ENCODE measurements around the gene RNH1.
"Not testable (repeated sequence)": the region's sequence is repeated elsewhere in the genome, so short reads cannot be mapped to it uniquely, and the experiment has no call there.

RNH1 gene

GRCh38 chr11:473962-474785 lies 32.9 kb downstream of the RNH1 start:
- no peaks in the 10 kb centered on the region for H3K36me3 ChIP-seq (ENCODE audit: insufficient read depth, low read length)
- H3K9me3 ChIP-seq (ENCODE audit: low read depth, low read length): no peaks in the 10 kb centered on the region
- no peak overlapping the region for H3K27ac ChIP-seq
- DNase-seq (ENCODE audit: low read depth, low spot score): no peak
- H3K9ac ChIP-seq (ENCODE audit: insufficient read length): no peak overlapping the region
- H3K4me3 ChIP-seq: no peak overlapping the region
- TF ChIP-seq POLR2AphosphoS5 (IDR thresholded peaks at IDR 0.05; ENCODE audit: borderline replicate concordance, low read depth, low read length) (no peak), FOXP2 (optimal IDR thresholded peaks at IDR 0.05; ENCODE audit: control extremely low read depth, extremely low read length, insufficient read depth) (no peak), EZH2 (IDR thresholded peaks at IDR 0.05) (no peak)

- no peak for DNase-seq (ENCODE audit: low read depth, low spot score)
- no peak overlapping the region for H3K4me3 ChIP-seq
- TF ChIP-seq EZH2 (IDR thresholded peaks at IDR 0.05) (no peak), POLR2AphosphoS5 (IDR thresholded peaks at IDR 0.05; ENCODE audit: borderline replicate concordance, low read depth, low read length) (no peak), FOXP2 (optimal IDR thresholded peaks at IDR 0.05; ENCODE audit: control extremely low read depth, extremely low read length, insufficient read depth) (no peak)
Observed at GRCh38 chr11:473415-473814, 33.6 kb downstream of the RNH1 start.

GRCh38 chr11:472816-473215 lies 34.2 kb downstream of the RNH1 start:
- H3K27ac ChIP-seq: no peak overlapping the region

More at GRCh38 chr11:473415-473814, 33.6 kb downstream of the RNH1 start:
- H3K27ac ChIP-seq: no peak overlapping the region
- H3K9me3 ChIP-seq (ENCODE audit: low read depth, low read length): no peaks in the 10 kb centered on the region
- no peak overlapping the region for H3K9ac ChIP-seq (ENCODE audit: insufficient read length)
- H3K36me3 ChIP-seq (ENCODE audit: insufficient read depth, low read length): no peaks in the 10 kb centered on the region

GRCh38 chr11:472272-472671 lies 34.8 kb downstream of the RNH1 start:
- H3K27ac ChIP-seq: no peak overlapping the region

More at GRCh38 chr11:472816-473215, 34.2 kb downstream of the RNH1 start:
- Histone ChIP-seq H3K36me3 (ENCODE audit: insufficient read depth, low read length) (no peaks in the 10 kb centered on the region), H3K9ac (ENCODE audit: insufficient read length) (no peak overlapping the region), H3K9me3 (ENCODE audit: low read depth, low read length) (no peaks in the 10 kb centered on the region), H3K4me3 (no peak overlapping the region)
- DNase-seq (ENCODE audit: low read depth, low spot score): no peak
- TF ChIP-seq FOXP2 (optimal IDR thresholded peaks at IDR 0.05; ENCODE audit: control extremely low read depth, extremely low read length, insufficient read depth): no peak

DNA sequence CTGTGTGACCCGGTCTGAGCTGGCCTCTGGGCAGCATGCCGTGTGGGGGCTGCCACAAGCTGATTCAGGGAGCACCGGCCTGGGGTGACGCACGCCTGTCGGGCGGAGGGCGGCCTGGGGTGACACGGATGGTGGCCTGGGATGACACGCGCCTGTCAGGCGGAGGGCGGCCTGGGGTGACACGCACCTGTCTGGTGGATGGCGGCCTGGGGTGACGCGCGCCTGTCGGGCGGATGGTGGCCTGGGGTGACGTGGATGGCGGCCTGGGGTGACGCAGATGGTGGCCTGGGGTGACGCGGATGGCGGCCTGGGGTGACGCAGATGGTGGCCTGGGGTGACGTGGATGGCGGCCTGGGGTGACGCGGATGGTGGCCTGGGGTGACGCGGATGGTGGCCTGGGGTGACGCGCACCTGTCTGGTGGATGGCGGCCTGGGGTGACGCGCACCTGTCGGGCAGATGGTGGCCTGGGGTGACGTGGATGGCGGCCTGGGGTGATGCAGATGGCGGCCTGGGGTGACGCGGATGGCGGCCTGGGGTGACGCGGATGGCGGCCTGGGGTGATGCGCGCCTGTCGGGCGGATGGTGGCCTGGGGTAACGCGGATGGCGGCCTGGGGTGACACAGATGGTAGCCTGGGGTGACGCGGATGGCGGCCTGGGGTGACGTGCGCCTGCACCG lies 35.4 kb downstream of the RNH1 start:
- no peaks in the 10 kb centered on the region for H3K36me3 ChIP-seq (ENCODE audit: insufficient read depth, low read length)
- no peak overlapping the region for H3K9ac ChIP-seq (ENCODE audit: insufficient read length)
- no peak overlapping the region for H3K4me3 ChIP-seq
- no peak for DNase-seq (ENCODE audit: low read depth, low spot score)
- no peak overlapping the region for H3K27ac ChIP-seq
- no peaks in the 10 kb centered on the region for H3K9me3 ChIP-seq (ENCODE audit: low read depth, low read length)
- TF ChIP-seq FOXP2 (optimal IDR thresholded peaks at IDR 0.05; ENCODE audit: control extremely low read depth, extremely low read length, insufficient read depth) (no peak), EZH2 (IDR thresholded peaks at IDR 0.05) (no peak), POLR2AphosphoS5 (IDR thresholded peaks at IDR 0.05; ENCODE audit: borderline replicate concordance, low read depth, low read length) (no peak)

More at GRCh38 chr11:472272-472671, 34.8 kb downstream of the RNH1 start:
- Histone ChIP-seq H3K9ac (ENCODE audit: insufficient read length) (no peak overlapping the region), H3K9me3 (ENCODE audit: low read depth, low read length) (no peaks in the 10 kb centered on the region), H3K4me3 (no peak overlapping the region), H3K36me3 (ENCODE audit: insufficient read depth, low read length) (no peaks in the 10 kb centered on the region)
- DNase-seq (ENCODE audit: low read depth, low spot score): no peak
- TF ChIP-seq EZH2 (IDR thresholded peaks at IDR 0.05) (no peak), FOXP2 (optimal IDR thresholded peaks at IDR 0.05; ENCODE audit: control extremely low read depth, extremely low read length, insufficient read depth) (no peak), POLR2AphosphoS5 (IDR thresholded peaks at IDR 0.05; ENCODE audit: borderline replicate concordance, low read depth, low read length) (no peak)

- peak overlapping the region; percentile 21; the same call in 1 of the 2 replicates for H3K4me3 ChIP-seq
- no peak for DNase-seq (ENCODE audit: low read depth, low spot score)
- H3K36me3 ChIP-seq (ENCODE audit: insufficient read depth, low read length): peaks cover 2% of the 10 kb centered on the region; the same call in 1 of the 2 replicates
- no peaks in the 10 kb centered on the region for H3K9me3 ChIP-seq (ENCODE audit: low read depth, low read length)
- TF ChIP-seq FOXP2 (optimal IDR thresholded peaks at IDR 0.05; ENCODE audit: control extremely low read depth, extremely low read length, insufficient read depth): no peak
- TF ChIP-seq EZH2 (IDR thresholded peaks at IDR 0.05): no peak
- TF ChIP-seq POLR2AphosphoS5 (IDR thresholded peaks at IDR 0.05; ENCODE audit: borderline replicate concordance, low read depth, low read length): no peak
- H3K9ac ChIP-seq (ENCODE audit: insufficient read length): peak overlapping the region; percentile 54
- H3K27ac ChIP-seq: peak overlapping the region; percentile 80
Observed at GRCh38 chr11:469684-470560, 37.1 kb downstream of the RNH1 start.

- peak overlapping the region; percentile 54 for H3K9ac ChIP-seq (ENCODE audit: insufficient read length)
- peak overlapping the region; percentile 80 for H3K27ac ChIP-seq
- not testable (repeated sequence) for H3K36me3 ChIP-seq (ENCODE audit: insufficient read depth, low read length); H3K9me3 ChIP-seq (ENCODE audit: low read depth, low read length); DNase-seq (ENCODE audit: low read depth, low spot score)
- H3K4me3 ChIP-seq: peak overlapping the region; percentile 30
Observed at GRCh38 chr11:469026-469683, 37.9 kb downstream of the RNH1 start.

Measured in SK-N-MC (cell line).